ENCODE data around the gene HIPK1. TPM values are rescaled to one million over a fixed set of nuclear protein-coding genes. Genes with fewer than 3 reads are reported as not detected.
A peak's percentile ranks its signal among the peaks of the same experiment; 100 is the strongest.
"Not testable (repeated sequence)": the region's sequence is repeated elsewhere in the genome, so short reads cannot be mapped to it uniquely, and the experiment has no call there.

The HIPK1 gene
- total RNA-seq, 3 donors from 2014 or later (not counting 1 experiment from before 2014, with no cell fraction given): 238 to 283 (median 261) TPM

DNA sequence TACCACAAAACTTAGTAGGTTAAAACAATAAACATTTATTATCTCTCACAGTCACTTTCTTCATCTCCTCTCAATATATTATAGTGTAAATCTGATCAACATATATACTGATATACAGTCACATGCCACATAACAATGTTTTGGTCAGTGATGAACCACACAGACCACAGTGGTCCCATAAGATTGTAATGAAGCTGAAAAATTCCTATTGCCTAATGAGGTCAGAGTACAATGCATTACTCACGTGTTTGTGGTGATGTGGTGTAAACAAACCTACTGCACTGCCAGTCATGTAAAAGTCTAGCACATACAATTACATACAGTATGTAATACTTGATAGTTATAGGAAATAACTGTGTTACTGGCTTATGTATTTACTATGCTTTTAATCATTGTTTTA lies 80.3 kb downstream of the HIPK1 start:
- Histone ChIP-seq H3K4me1 (ENCODE audit: control insufficient read depth, insufficient read depth, low read length) (no peaks in the 10 kb centered on the region), H3K27me3 (ENCODE audit: control insufficient read depth, insufficient read depth, low read length) (peaks cover 1% of the 10 kb centered on the region), H3K36me3 (ENCODE audit: control insufficient read depth, insufficient read depth, low read length) (no peaks in the 10 kb centered on the region), H3K27ac (ENCODE audit: low read length) (no peak overlapping the region), H3K9me3 (ENCODE audit: control insufficient read depth, insufficient read depth, low read length) (no peaks in the 10 kb centered on the region), H3K4me3 (ENCODE audit: low read length) (no peak overlapping the region)
- no peaks in the 10 kb centered on the region for H3K9me3 Mint-ChIP-seq
- no peaks in the 10 kb centered on the region for H3K36me3 Mint-ChIP-seq
- TF ChIP-seq, protein P1, sequence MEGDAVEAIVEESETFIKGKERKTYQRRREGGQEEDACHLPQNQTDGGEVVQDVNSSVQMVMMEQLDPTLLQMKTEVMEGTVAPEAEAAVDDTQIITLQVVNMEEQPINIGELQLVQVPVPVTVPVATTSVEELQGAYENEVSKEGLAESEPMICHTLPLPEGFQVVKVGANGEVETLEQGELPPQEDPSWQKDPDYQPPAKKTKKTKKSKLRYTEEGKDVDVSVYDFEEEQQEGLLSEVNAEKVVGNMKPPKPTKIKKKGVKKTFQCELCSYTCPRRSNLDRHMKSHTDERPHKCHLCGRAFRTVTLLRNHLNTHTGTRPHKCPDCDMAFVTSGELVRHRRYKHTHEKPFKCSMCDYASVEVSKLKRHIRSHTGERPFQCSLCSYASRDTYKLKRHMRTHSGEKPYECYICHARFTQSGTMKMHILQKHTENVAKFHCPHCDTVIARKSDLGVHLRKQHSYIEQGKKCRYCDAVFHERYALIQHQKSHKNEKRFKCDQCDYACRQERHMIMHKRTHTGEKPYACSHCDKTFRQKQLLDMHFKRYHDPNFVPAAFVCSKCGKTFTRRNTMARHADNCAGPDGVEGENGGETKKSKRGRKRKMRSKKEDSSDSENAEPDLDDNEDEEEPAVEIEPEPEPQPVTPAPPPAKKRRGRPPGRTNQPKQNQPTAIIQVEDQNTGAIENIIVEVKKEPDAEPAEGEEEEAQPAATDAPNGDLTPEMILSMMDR (IDR thresholded peaks at IDR 0.05): no peak
- H3K27ac Mint-ChIP-seq: no peak overlapping the region
- peaks cover 6 to 17% of the 10 kb centered on the region in 2 donors for H3K4me1 Mint-ChIP-seq
- H3K4me3 Mint-ChIP-seq: no peak overlapping the region
- DNase-seq: no peak
- peaks cover 8 to 9% of the 10 kb centered on the region in 2 donors for H3K27me3 Mint-ChIP-seq (ENCODE audit: low read depth in 2 of 2)
- intact Hi-C loops (cut with micrococcal nuclease): no loop called here
- WGBS (ENCODE audit: insufficient coverage): no CpG with 5 or more reads among the region's 1 CpG
- ATAC-seq: peak; percentile 15 to 52 (median 49)

DNA sequence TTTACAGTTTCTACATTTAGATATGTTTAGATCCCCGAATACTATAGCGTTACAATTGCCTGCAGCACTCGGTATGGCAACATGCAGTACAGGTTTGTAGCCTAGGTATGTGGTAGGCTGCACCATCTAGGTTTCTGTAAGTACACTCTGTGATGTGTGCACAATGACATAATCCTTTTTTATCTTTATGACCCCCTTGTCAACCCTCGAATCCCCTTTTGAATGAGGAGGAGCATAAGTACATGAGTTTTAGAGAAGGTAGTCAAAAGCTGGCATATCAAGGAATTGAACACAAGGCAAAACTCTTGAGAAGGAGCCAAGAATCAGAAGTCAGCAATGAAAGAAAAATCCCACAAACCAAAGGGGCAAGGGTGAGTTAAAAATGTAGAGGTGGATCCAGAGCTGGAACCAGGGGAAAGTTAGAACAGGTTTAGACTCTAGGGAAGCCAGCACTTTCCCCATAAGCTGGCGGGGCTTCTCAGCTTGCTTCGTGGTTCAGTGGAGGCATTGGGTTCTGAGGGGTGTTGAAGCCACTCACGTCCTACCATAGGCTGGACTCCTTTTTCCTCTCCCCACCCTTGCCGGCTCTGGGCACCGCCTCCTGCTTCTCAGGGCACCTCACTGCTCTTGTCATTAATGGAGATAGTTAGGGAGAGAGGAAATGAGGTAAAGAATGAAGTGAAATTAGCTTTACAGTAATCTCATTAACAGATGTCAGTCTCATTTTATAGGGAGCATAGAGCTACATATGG lies 81.5 kb downstream of the HIPK1 start:
- TF ChIP-seq, protein P1 (IDR thresholded peaks at IDR 0.05): no peak
- Mint-ChIP-seq H3K4me1 (peaks cover 6 to 17% of the 10 kb centered on the region in 2 donors), H3K27me3 (ENCODE audit: low read depth in 2 of 2) (peaks cover 2 to 9% of the 10 kb centered on the region in 2 donors), H3K27ac (peak overlapping the region in 1 of 2 donors; percentile 5), H3K4me3 (no peak overlapping the region), H3K36me3 (no peaks in the 10 kb centered on the region), H3K9me3 (no peaks in the 10 kb centered on the region)
- no peaks in the 10 kb centered on the region for H3K4me1 ChIP-seq (ENCODE audit: control insufficient read depth, insufficient read depth, low read length)
- H3K27ac ChIP-seq (ENCODE audit: low read length): no peak overlapping the region
- WGBS (ENCODE audit: insufficient coverage): 87% methylated on average over 4 of the region's 9 CpGs
- ATAC-seq (peak; percentile 70 to 95 (median 85)), DNase-seq (no peak)
- no peaks in the 10 kb centered on the region for H3K9me3 ChIP-seq (ENCODE audit: control insufficient read depth, insufficient read depth, low read length)
- H3K27me3 ChIP-seq (ENCODE audit: control insufficient read depth, insufficient read depth, low read length): peaks cover 4% of the 10 kb centered on the region
- no peaks in the 10 kb centered on the region for H3K36me3 ChIP-seq (ENCODE audit: control insufficient read depth, insufficient read depth, low read length)
- intact Hi-C loops (cut with micrococcal nuclease): no loop called here
- no peak overlapping the region for H3K4me3 ChIP-seq (ENCODE audit: low read length)

DNA sequence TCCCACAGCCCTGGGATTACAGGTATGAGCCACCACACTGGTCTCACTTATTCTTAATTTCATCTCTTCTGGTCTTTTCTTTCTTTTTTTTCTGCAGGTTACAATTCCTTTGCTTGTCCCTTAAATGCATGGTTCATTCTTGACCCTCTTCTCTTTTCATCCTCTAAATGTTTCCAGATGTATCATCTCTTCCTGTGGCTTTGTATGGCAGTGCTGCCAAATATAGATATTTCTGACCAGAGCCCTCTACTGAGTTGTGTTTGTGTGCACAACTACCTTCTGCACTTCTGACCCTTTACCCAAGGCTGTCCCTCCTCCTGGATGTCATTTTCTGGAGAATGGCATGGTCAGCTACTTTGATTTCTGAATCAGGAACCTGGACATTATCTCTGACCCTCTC lies 82.7 kb downstream of the HIPK1 start:
- DNase-seq (no peak), ATAC-seq (no peak)
- Mint-ChIP-seq H3K36me3 (no peaks in the 10 kb centered on the region), H3K4me3 (no peak overlapping the region), H3K27me3 (ENCODE audit: low read depth in 2 of 2) (peaks cover 2% of the 10 kb centered on the region in 2 donors), H3K4me1 (peaks cover 6 to 17% of the 10 kb centered on the region in 2 donors), H3K27ac (no peak overlapping the region), H3K9me3 (no peaks in the 10 kb centered on the region)
- H3K9me3 ChIP-seq (ENCODE audit: control insufficient read depth, insufficient read depth, low read length): no peaks in the 10 kb centered on the region
- H3K27ac ChIP-seq (ENCODE audit: low read length): no peak overlapping the region
- no peaks in the 10 kb centered on the region for H3K36me3 ChIP-seq (ENCODE audit: control insufficient read depth, insufficient read depth, low read length)
- intact Hi-C loops (cut with micrococcal nuclease): no loop called here
- TF ChIP-seq, protein P1 (IDR thresholded peaks at IDR 0.05): no peak
- peaks cover 4% of the 10 kb centered on the region for H3K27me3 ChIP-seq (ENCODE audit: control insufficient read depth, insufficient read depth, low read length)
- H3K4me3 ChIP-seq (ENCODE audit: low read length): no peak overlapping the region
- H3K4me1 ChIP-seq (ENCODE audit: control insufficient read depth, insufficient read depth, low read length): no peaks in the 10 kb centered on the region

DNA sequence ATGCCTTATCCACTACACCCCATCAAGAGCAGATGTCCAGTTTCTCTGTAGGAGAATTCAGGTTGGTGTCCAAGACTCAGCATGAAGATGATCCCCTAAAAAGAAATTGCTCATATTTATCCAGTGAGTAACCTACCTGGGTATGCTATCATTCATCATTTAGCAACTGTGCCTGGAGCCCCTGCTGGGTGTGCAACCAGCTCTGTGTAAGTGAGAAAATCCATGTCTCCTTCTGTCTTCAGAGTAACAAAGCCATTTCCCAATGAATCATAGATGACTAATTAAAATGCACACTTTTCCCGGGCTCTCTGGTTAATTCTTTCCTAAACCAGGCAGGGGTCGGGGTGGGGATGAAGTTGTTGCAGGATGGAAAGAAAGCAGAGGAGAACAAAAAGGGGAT lies 86.0 kb downstream of the HIPK1 start:
- Histone ChIP-seq H3K9me3 (ENCODE audit: control insufficient read depth, insufficient read depth, low read length) (no peaks in the 10 kb centered on the region), H3K36me3 (ENCODE audit: control insufficient read depth, insufficient read depth, low read length) (no peaks in the 10 kb centered on the region), H3K4me1 (ENCODE audit: control insufficient read depth, insufficient read depth, low read length) (no peaks in the 10 kb centered on the region), H3K27ac (ENCODE audit: low read length) (no peak overlapping the region), H3K4me3 (ENCODE audit: low read length) (no peak overlapping the region), H3K27me3 (ENCODE audit: control insufficient read depth, insufficient read depth, low read length) (peaks cover 4% of the 10 kb centered on the region)
- DNase-seq: no peak
- H3K9me3 Mint-ChIP-seq: peaks cover 0 to 6% of the 10 kb centered on the region in 2 donors
- peaks cover 6 to 11% of the 10 kb centered on the region in 2 donors for H3K4me1 Mint-ChIP-seq
- WGBS (ENCODE audit: insufficient coverage): 92% methylated on average over 2 of the region's 2 CpGs
- H3K27me3 Mint-ChIP-seq (ENCODE audit: low read depth in 2 of 2): peaks cover 6 to 7% of the 10 kb centered on the region in 2 donors
- TF ChIP-seq, protein P1 (IDR thresholded peaks at IDR 0.05): no peak
- ATAC-seq: no peak
- H3K36me3 Mint-ChIP-seq: peaks cover 8% of the 10 kb centered on the region
- H3K27ac Mint-ChIP-seq: no peak overlapping the region
- intact Hi-C loops (cut with micrococcal nuclease): no loop called here
- no peak overlapping the region for H3K4me3 Mint-ChIP-seq

DNA sequence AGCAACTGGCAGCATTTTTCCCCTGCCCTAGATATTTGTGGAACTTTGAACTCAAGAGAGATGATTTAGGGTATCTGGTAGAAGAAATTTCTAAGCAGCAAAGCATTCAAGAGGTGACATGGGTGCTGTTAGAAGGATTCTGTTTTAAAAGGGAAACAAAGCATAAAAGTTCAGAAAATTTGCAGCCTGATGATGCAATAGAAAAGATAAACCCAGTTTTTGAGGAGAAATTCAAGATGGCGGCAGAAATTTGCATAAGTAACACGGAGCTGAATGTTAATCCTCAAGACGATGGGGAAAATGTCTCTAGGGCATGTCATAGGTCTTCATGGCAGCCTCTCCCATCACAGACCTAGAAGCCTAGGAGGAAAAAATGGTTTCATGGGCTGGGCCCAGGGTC lies 90.6 kb downstream of the HIPK1 start:
- intact Hi-C loops (cut with micrococcal nuclease); H3K36me3 ChIP-seq (ENCODE audit: control insufficient read depth, insufficient read depth, low read length); H3K4me1 ChIP-seq (ENCODE audit: control insufficient read depth, insufficient read depth, low read length); H3K9me3 ChIP-seq (ENCODE audit: control insufficient read depth, insufficient read depth, low read length); DNase-seq; H3K36me3 Mint-ChIP-seq; H3K27ac ChIP-seq (ENCODE audit: low read length); ATAC-seq; H3K4me3 Mint-ChIP-seq; H3K27ac Mint-ChIP-seq; H3K4me3 ChIP-seq (ENCODE audit: low read length); H3K27me3 Mint-ChIP-seq (ENCODE audit: low read depth in 2 of 2); H3K27me3 ChIP-seq (ENCODE audit: control insufficient read depth, insufficient read depth, low read length); H3K9me3 Mint-ChIP-seq; H3K4me1 Mint-ChIP-seq: not testable (repeated sequence)
- WGBS (ENCODE audit: insufficient coverage): 84% methylated on average over 3 of the region's 3 CpGs

Measured in natural killer cell (primary cell).